NCI-H69 (cell line): ENCODE measurements around the gene PLEKHA1.

Source experiments
- DNase-seq: peaks from one replicate; lab custom pipeline; 2025; lab: John Stamatoyannopoulos, UW

The PLEKHA1 gene

DNA sequence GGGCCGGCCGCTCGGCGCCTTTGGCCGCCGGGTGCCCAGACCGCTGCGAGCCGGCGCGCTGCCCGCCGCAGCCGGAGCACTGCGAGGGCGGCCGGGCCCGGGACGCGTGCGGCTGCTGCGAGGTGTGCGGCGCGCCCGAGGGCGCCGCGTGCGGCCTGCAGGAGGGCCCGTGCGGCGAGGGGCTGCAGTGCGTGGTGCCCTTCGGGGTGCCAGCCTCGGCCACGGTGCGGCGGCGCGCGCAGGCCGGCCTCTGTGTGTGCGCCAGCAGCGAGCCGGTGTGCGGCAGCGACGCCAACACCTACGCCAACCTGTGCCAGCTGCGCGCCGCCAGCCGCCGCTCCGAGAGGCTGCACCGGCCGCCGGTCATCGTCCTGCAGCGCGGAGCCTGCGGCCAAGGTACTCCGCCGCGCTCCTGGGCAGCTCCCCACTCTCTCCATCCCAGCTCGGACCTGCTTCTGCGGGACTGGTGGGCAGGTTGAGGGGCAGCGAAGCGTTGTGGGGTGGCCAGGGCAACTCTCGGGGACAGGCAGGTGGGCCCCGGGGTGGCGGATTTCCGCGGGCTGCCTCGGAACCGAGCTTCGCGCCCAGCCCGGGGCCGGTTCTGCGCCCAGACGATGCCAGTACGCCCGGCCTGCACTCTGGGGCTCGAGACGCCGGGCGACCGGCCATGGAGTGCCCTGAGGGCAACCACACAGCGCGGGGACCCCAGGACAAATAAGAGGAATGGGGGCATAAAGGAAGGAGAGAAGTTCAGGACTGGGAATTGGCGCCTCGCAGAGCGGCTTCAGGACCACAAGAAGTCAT lies 87.4 kb downstream of the PLEKHA1 start:
- DNase-seq = peak; percentile 42

- peak; percentile 30 for DNase-seq
Observed at GRCh38 chr10:122462533-122463465, 88.3 kb downstream of the PLEKHA1 start.

DNA sequence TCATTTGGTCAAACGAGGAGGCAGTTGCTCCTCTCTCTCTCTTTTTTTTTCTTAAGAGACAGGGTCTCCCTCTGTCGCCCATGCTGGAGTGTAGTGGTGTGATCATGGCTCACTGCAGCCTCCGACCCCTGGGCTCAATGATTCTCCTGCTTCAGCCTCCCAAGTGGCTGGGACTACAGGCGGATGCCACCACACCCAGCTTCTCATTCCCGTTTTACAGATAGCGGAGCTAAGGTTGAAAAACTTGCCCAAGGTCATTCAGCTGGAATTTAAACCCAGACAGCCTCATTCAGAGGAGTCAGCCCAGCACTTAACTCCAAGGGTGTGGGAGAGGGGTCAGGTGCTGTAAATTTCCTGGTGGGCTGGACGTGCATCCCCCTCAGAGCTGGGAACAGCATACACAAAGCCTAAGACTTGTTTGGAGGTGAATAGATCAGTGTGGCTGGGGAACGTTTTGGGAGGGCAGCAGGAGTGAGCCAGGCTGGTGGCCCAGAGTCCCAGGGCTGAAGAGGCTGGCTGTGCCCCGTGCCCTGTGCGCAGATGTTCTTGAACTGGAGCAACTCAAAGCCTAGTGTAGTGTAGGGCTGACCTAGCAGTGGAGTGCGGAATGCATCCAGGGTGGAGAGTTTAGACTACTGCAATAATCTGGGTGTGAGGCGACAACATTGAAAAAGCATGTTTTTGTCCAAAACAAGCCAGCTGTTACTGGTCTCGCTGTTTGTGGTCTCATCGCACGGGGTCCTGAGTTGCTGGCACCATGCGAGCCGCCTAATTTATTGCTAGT lies 89.2 kb downstream of the PLEKHA1 start:
- DNase-seq = peak; percentile 14

GRCh38 chr10:122464250-122464510 lies 89.7 kb downstream of the PLEKHA1 start:
- DNase-seq = peak; percentile 66

GRCh38 chr10:122464586-122464985 lies 90.1 kb downstream of the PLEKHA1 start:
- DNase-seq = peak; percentile 71

DNA sequence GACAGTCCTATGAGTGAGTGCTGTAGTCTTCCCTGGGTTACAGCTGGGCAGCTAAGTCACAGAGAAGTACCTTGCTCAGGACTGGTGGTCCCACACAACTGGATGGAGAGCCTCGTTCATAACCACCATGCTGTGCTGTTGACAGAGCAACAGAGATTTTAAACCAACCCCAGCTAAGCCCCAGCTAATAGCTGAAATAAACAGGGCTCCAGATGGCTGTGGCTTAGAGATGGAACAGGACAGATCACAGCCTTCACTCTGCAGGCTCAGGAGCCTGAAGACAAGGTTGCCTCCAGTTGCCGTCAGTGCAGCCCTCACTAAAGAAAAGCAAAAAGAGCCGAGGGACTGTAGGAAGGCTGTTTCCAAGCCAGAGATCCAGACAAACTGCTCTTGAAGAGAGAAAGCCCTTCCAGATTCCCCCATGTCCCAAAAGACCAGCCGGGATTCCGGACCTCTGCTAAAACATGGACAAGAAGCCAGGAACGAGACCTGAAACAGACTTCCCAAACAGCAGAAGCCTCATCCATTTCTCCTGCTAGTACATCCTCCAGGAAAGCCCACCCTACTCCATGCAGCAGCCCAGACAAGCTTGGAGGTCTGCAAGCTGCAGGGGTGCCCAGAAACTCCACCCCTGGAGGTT lies 91.0 kb downstream of the PLEKHA1 start:
- peak; percentile 15 for DNase-seq

DNA sequence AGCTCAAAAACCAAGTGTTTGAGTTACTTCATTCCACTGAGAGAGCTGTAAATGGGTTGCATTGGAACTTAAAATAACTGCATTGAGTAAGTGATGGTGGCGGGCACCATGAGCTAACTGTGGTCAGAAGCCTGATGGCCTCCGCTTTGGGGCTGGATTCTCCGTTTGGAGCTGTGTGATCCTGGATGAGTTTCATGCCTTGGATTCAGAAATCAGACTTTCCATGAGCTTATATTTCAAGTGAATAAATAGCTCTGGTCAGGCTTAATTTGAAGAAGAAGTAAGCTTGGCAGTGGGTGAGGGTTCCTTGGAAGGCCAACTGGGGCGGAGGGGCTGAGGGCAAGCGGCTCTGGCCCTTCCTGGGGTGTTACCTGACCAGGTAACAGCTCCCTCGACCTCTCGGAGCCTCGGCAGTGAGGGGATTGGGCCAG lies 92.5 kb downstream of the PLEKHA1 start:
- DNase-seq = no peak

GRCh38 chr10:122467701-122468100 lies 93.2 kb downstream of the PLEKHA1 start:
- no peak for DNase-seq

GRCh38 chr10:122468307-122468925 lies 93.9 kb downstream of the PLEKHA1 start:
- no peak for DNase-seq

DNA sequence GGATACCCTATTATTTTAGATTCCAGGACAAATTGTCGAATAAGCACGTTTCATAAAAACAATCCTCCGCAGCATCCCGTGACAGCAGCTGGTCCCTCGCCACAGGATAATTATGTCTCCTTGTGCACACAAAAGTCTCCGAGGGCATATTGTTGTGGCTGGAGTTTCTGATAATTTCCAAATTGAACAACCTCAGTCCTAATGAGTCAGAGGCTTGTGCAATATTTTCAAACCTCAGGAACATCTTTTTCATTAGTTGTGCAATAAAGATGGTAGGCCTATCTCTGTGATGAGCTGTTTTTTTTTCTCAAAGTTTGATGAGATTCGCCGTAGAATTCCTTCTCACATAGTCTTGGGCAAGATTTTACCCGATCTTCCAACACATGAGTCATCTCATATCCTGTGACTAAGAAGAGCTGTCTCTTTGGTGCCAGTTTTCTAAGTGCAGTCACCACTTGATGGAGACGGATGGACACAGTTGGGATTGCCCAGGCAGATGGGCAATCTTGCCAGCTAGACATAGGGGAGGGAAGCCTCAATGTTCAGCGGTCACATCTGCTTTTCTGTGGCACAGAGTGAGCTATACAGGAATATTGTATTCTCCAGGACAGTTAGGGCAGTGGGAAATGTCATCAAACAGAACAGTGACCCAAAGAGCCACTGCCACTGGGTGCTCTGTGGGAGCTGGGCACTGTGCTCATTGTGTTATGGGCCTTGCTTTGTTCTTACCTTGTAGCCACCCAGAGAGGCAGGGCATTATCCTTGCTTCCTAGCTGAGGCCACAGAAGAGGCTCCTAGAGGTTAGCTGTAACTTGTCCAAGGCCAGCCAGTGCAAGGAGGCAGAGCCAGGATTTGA lies 94.6 kb downstream of the PLEKHA1 start:
- peak; percentile 53 for DNase-seq

GRCh38 chr10:122469848-122470247 lies 95.3 kb downstream of the PLEKHA1 start:
- no peak for DNase-seq

DNA sequence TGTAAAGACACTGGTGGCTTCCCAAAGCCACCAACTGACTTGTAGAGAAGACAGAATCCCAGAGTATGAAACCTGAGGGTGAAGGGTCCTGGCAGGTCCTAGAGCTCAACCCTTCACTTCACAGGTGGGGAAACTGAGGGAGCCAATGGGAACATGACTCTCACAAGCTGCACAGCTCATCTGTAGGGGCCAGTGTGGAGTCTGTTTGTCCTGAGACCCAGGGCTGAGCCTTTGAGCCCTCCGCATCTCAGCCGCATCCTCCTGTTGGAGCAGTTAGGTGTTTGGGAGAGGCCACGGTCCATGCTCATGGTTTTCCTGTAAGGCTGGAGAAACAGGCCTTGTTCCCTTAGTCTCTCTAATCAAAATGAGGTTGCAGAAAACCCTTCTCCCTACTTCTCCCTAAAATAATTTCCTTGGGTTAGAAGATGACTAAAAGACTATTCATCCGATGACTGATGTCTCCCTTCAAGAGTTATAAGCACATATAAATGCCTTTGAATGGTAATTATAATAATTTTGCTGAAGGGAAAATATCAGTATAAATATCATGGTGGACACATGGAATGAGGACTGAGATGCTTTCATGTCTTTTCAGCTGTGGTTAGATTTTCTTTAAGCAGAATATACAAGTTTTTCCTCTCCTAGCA lies 97.1 kb downstream of the PLEKHA1 start:
- DNase-seq = no peak

GRCh38 chr10:122473116-122473515 lies 98.6 kb downstream of the PLEKHA1 start:
- no peak for DNase-seq

- DNase-seq = no peak
Observed at GRCh38 chr10:122474131-122474818, 99.8 kb downstream of the PLEKHA1 start.

GRCh38 chr10:122475100-122475499 lies 100.6 kb downstream of the PLEKHA1 start:
- DNase-seq = peak; percentile 9

GRCh38 chr10:122475591-122476332 lies 101.3 kb downstream of the PLEKHA1 start:
- DNase-seq = peak; percentile 22

DNA sequence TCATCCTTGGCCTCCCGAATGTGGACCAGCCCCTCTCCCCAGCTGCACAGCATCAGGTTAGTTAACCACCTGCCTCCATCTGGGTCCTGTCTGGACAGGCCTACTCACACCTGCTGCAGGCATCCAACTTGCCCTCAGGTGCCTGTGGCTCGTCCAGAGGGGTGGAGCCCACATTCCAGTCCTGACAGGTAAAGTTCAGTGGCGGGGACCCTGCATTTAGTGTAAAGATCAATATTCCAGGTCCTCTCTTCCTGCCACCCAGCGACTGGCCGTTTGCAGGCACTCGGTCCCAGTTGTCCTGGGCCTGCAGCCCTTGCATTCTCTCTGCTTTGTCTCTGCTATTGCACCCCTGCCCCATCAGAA lies 101.8 kb downstream of the PLEKHA1 start:
- DNase-seq = peak; percentile 78

GRCh38 chr10:122477436-122477835 lies 102.9 kb downstream of the PLEKHA1 start:
- no peak for DNase-seq

DNA sequence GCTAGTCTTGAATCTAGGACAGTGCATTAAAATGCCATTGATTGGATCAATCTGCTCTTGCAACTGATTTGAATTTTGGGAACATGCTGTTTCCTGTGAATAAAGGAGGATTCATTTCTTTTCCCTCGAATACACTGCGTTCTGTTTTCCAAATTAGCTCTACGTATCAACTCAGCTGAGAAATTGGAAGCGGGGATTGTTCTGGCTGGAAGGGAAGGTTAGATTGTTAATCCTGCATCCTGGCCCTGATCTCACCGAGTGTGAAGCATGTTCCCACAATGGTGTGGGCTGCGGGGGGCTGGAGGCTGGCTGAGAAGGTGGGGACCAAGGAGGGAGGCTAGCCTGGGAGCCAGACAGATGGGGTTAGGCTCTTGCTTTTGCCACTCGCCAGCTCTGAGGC lies 104.5 kb downstream of the PLEKHA1 start:
- DNase-seq = no peak
